ENCODE measurements around the gene MYBPC2.
"Not testable (repeated sequence)": the region's sequence is repeated elsewhere in the genome, so short reads cannot be mapped to it uniquely, and the experiment has no call there.

MYBPC2 gene

DNA sequence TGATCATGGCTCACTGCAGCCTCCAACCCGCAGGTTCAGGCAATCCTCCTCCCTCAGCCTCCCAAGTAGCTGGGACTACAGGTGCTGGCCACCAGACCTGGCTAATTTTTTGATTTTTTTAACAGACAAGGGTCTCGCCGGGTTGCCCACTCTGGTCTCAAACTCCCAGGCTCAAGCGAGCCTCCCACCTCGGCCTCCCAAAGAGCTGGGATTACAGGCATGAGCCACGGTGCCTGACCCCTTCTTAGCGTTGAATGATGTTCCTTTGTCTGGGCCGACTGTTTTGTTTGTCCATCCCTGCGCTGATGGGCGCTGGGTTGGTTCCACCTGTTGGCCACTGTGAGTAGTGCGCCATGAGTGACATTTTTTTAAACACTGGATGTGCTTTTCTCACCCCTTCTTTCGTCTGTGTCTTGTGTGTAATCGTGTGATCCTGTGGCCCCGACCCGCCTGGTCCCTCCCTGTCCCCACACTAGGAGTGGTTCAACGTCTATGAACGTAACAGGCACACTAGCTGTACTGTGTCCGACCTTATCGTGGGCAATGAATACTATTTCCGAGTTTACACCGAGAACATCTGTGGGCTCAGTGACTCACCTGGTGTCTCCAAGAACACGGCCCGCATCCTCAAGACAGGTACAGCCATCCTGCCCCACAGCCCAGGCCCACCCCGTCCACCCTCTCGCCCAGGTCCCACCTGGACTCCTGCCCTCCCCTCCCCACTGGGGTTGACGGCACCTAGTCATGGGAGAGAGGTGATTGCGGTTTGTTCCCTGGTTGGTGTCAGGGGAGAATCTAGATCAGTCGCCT is 28.6 kb downstream of the MYBPC2 start:
- no peak for DNase-seq

DNA sequence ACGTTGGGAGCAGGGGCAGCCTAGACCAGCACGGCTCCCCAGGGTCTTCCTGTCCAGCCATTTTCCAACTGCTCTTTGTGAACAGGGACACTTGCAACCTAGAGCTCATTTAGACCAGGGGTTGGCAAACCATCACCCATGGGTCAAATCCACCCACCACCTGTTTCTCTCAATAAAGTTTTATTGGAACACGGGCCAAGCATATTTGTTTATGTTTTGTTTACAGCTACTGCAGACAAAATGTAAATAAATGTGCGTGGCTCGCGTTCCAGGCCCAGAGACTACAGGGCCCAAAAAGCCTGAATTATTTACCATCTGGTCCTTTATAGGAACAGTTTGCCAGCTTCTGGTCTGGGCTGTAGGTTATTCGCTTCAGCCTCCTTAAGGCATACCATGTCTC is 30.3 kb downstream of the MYBPC2 start:
- DNase-seq = no peak

DNA sequence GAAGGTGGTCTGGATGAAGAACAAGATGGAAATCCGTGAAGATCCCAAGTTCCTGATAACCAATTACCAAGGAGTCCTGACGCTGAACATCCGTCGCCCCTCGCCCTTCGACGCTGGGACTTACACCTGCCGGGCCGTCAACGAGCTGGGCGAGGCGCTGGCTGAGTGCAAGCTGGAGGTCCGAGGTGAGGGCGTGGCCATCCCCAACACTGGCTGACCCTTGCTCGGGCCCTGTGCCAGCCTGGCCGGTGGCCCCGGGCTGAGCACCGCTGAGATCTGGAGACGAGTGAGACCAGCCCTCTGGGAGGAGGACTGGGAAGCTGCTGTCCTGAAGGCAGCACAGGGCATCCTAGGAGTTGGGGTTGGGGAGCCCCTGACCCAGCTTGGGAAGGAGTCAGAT is 31.7 kb downstream of the MYBPC2 start:
- DNase-seq = no peak

DNA sequence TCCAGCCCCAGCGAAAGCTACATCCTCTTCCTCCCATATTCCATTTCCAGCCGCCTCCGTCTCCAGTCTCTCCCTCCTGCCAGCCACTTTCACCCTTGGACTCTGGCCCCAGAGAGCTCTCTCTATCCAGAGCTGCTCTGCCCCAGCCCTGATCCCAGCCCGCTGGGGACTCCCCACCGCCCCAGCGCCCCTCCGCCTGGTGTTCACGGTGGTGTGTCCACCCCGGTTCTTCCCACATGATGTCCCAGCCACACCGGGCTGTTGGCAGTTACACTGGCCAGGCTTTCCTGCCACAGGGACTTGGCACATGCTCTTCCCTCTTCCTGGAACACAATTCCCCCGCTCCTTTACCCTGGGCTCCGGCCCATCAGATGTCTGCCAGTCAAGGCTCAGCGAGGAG is 32.3 kb downstream of the MYBPC2 start:
- no peak for DNase-seq

DNA sequence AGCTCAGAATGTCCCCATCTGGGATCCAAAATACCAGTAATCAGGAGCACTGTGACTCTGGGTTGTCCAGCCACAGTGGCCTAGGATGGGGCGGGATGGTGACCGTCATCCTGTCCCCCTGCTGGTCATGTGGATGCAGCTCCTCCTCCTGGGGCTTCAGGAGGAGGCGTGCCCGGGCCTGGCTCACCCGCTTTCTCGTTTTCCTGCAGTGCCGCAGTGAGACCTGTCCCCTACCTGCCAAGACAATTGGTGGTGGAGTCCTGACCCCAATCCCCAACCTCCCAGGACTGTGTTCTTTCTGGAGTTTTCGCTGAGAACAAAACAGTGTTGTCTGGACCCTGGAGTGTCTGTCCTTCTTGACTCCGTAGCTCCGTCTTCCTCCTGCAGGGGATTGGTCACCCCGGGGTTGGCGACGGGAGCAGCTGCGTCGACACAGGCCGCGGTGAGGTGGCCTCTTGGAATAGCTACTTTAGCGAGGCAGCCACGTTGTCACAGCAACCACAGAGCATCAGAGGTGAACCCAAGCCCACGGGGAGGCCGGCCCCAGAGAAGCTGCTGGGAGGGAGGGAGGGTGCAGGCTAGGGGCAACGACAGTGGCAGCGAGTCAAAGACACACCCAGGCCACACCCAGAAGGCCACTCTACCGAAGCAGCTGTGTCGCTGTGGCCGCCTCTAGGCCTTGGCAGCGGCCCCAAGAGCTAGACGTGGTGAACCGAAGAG is 33.5 kb downstream of the MYBPC2 start:
- DNase-seq = peak; percentile 38

DNA sequence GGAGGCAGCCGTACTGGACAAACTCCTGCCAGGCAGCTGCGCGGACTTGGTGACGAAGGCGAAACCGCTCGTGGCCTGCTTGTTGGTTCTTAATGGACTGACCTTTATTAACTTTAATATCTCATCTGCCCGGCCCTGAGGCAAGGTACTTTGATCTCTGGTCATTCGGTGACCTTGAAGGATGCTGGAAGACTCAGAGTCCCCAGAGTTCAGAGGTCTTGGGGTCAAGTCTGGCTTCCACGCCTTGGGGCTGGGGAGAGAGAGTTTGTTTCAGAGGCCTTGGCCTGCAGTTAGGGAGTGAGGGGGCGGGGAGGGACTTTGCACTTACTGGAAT is 34.0 kb downstream of the MYBPC2 start:
- no peak for DNase-seq

DNA sequence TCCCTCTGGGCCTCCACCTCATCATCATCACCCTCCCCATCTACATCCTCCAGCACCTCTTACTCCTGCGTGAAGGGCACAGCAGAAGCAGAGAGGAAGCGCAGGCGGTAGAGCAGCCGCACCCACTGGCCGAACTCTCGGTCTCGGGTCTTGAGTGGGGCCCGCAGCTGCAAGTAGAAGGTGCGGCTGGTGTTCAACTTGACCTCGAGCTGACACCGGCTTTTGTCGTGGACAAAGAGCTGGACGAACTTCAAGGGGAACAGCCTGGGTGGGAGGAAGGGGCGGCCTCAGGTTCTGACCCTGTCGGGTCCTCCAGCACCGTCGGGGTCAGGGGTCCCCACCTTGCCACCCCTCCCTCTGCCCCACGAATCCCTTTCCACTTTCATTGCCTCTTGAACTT is 34.9 kb downstream of the MYBPC2 start:
- no peak for DNase-seq

DNA sequence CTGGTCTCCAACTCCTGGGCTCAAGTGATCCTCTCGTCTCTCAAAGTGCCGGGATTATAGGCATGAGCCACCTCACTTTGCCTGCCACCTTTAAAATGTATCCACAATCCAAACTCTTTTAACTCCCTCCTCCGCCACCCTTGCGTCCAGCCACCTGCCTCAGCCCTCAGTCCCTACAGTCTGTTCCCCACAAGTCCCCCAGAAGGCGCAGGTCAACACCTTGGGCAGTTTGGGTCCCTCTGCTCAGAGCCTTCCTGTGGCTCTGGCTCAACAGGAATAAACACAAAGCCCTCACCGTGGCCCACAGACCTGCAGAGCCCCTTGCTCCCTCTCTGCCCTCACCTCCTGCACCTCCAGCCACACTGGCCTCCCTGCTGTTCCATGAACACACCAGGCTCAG is 36.1 kb downstream of the MYBPC2 start:
- DNase-seq = no peak

DNA sequence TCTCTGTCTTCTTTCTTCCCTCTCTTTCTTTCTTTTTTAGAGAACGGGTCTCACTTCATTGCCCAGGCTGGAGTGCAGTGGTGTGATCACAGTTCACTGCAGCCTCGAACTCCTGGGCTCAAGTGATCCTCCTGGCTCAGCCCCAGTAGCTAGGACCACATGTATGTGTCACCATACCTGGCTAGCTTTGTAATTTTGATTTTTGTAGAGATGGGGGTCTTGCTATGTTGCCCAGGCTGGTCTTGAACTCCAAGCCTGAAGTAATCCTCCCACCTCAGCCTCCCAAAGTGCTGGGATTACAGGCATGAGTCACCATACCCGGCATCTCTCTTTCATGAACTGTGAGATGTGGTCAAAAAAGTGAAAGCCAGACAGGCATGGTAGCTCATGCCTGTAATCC is 40.6 kb downstream of the MYBPC2 start:
- DNase-seq = not testable (repeated sequence)

DNA sequence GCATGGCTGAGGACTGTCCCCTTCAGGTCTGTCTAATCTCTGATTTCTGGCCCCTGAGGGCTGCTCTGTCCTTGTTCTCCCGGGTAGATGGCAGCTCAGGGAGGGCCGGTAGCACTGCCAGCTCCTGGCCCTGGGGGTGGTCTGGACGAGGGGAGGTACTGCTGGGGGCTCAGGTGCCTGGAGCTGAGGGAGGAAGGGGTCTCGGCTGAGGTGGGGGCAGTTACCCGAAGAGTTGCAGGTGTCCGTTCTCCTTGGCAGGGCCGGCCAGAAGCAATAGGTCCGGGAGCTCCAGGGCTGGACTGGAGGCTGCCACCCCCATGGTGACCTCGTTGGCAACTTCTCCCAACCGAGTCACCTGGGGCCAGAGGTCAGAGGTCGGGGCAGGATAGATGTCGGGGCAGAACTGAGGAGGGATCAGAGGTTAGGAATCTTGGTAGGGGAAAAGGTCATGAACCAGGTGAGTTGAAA is 42.4 kb downstream of the MYBPC2 start:
- DNase-seq = no peak

DNA sequence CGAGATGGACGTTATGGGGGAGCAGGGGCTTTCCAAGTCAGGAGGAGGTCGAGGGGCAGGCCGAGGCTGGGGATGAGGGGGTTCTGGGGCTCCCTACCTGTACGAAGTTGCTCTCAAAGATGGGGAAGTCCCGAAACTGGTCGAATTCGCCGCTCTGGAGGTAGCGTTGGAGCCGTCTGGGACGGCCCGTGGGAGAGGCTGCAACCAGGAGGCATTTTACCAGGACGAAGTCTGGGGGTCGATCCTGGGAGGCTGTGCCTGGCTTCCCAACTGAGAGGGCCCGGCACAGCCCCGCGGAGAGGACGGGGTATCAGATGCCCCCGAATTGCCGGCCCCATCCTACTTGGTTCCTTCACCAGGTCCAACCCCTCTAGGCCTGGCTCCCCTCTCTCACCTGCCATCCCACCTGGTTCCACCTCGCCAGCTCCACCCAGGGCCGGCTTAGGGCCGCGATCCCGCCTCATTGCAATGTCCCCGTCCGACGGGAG is 43.1 kb downstream of the MYBPC2 start:
- DNase-seq = no peak

DNA sequence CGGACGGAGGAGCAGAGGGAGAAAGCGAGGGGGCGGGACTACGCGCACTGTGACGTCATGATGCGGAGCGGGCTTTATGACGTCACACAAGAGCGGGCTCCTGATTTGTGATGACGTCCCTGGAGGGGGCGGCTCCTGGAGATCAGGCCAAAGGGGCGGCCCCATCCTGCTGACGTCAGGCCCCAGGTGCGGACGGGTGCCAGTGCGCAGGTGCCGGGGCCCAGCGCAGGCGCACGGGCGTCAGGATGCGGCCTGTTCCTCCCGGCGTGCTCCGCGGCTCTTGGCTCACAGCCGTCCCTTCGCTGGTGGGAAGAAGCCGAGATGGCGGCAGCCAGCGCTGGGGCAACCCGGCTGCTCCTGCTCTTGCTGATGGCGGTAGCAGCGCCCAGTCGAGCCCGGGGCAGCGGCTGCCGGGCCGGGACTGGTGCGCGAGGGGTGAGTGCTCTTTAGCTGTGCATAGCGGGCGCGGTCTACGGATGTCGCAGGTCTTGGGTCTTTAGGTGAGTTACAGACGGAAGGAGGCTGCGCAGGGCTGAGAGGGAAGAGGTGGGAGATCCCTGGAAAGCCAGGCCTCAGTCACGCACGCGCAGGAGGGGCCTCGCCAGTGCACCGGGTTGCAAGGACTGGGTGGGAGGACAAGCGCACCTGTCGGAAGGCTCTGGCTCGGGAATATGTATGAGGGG is 43.7 kb downstream of the MYBPC2 start, which contains the start of the genes EMC10 and GARIN5A:
Gene EMC10, plus strand, starts transcription at position 284 of the 683 bp plus-strand sequence. Its CDS starts 38 bp downstream, at position 322.
Gene GARIN5A, minus strand, starts transcription at position 625 of the 683 bp plus-strand sequence. Its CDS starts 460 bp downstream, at position 165.
- peak; percentile 91 for DNase-seq

DNA sequence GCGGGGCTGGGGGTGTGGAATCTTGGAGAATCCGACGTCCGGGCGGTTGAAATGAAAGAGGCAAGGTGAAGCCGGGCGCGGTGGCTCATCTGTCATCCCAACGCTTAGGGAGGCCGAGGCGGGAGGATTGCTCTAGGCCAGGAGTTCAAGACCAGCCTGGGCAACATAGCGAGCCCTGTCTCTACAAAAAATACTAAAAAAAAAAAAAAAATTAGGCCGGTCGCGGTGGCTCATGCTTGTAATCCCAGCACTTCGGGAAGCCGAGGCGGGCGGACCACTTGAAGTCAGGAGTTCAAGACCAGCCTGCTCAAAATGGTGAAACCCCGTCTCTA is 44.2 kb downstream of the MYBPC2 start:
- no peak for DNase-seq

DNA sequence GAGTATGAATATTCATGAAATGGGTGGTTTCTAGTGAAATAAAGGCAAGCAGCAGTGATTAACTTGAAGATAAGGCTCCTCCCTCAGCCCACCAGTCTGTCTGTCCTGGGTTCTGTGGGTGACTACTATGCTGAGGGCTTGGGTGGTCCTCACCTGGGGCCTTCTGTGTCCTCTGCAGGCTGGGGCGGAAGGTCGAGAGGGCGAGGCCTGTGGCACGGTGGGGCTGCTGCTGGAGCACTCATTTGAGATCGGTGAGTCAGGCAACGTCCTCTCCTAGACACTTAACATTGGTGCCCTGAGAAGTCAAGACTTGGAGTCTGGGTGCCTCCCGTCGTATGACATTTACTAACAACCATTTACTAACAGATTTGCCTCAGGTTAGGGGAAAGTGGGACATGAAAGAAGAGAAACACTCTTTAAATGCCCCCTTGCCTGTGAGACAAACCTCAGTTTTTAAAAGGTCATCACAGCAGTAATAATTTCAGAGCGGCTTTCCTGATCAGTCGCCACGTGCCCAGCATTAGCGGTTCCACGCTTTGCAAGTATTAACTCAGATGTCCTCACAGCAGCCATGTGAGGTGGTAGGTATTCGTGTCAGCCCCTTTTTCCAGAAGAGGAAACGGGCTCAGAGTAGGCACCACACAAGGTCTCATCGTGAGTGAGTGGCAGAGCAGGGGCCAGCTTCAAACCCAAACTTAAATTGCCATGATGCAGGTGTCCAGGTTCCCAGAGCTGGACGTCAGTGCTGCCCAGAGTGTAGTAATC is 45.2 kb downstream of the MYBPC2 start:
- no peak for DNase-seq

DNA sequence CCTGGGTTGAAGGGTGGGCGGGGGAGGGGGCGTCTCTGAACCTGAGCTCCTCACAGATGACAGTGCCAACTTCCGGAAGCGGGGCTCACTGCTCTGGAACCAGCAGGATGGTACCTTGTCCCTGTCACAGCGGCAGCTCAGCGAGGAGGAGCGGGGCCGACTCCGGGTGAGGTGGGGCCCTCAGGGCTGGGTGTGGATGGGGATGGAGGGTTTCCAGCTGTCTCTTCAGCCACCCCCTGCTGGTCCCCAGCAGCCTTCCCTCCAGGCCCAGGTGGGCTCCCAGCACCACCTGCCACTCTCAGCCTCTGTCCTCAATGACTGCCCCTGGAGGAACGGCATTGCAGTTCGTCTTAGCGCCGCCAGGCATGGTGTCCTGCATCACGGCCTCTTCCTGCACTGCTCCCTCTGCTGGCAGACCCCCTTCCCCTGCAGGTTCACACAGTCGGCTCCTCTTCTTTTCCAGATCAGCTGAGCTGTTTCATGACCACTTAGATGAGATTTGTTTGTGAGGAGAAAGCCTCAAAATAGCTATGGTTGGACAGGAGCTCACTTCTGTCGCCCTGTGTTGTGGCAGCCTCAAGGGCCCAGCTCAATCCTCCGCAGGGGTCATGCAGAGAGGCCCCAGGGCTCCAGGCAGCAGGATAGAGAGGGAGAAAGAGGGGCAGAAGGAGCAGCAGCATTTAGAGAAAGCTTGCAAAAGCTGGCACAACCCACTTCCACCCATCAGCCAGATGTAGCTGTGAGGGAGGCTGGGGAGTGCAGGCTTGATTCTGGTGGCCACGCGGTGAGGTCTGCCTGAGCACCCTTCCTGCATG is 46.4 kb downstream of the MYBPC2 start:
- DNase-seq = no peak

DNA sequence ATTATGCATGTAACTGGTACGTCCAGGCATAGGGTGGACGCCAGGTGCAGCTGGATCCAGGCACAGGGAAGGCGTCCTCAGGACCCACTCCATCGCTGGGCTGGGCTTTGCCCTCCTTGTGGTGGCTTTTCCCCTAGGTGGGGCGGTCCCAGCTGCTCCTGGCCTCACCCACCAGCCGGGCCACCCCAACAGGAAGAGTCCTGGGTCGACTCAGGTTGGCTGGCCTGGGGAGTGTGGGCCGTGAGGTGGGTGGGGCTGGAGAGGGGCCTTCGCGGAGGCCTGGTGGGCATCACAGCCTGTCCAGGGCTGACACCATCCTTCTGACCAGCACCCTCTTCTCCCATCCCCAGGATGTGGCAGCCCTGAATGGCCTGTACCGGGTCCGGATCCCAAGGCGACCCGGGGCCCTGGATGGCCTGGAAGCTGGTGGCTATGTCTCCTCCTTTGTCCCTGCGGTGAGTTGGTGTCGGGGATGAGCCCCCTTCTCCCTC is 47.1 kb downstream of the MYBPC2 start:
- DNase-seq = no peak

DNA sequence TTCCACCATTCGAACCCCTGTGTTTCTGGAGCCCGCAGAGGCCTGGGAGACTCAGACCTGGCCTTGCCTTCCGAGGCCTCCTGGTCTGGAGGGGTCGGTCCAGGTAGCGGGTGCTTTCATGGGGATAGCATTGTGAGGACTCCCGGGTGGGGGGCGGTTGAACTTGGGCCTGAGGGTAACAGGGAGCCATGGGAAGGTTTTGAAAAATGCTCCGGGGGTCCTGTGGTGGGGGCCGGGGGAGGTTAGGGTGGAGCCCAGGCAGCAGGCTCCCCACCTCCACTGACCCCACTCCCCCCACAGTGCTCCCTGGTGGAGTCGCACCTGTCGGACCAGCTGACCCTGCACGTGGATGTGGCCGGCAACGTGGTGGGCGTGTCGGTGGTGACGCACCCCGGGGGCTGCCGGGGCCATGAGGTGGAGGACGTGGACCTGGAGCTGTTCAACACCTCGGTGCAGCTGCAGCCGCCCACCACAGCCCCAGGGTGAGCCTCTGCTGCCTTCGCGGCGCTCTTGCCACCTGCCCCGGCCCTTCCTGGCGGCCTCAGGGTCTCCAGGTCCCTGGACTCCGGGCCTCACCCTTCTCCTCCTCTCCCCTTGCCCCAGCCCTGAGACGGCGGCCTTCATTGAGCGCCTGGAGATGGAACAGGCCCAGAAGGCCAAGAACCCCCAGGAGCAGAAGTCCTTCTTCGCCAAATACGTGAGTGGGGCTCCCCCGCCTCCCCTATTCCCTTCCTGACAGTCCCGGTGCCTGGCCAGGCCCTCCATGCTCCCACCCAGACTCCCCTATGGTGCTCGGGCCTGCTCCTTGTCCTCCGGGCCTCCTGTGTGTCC is 47.8 kb downstream of the MYBPC2 start:
- DNase-seq = no peak

DNA sequence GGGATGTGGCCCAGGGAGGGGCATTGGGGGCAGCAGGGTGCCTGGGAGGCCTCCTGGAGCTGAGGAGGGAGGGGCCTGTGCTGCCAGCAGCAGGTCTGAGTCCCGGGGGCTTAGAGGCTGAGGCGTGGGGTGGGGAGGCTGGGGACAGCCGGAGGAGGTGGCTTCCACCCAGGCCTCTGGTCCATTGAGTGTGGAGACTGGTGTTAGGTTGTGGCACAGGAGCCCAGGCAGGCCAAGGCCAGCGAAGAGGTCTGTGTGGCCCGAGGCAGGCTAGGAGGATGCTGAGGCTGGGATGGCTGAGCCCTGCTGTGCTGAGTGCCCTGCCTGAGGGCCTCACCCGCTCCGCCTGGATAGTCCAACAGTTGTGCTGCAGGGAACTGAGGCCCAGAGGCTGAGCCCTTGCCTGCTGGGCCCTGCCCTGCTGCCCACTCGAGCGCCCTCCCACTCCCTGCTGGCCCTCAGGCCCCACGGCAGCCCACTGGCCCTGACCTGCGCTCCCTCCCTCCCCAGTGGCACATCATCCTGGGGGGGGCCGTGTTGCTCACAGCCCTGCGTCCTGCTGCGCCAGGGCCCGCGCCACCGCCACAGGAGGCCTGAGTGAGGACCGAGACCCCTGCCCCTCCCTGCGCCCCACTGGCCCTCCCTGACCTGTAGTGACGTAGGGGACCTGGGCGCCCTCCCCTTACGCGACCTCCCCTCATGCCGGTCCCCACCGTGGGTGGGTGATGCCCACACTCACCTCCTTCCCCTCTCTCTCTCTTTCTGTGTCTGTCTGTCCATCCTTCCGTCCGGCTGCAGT is 48.9 kb downstream of the MYBPC2 start:
- no peak for DNase-seq

DNA sequence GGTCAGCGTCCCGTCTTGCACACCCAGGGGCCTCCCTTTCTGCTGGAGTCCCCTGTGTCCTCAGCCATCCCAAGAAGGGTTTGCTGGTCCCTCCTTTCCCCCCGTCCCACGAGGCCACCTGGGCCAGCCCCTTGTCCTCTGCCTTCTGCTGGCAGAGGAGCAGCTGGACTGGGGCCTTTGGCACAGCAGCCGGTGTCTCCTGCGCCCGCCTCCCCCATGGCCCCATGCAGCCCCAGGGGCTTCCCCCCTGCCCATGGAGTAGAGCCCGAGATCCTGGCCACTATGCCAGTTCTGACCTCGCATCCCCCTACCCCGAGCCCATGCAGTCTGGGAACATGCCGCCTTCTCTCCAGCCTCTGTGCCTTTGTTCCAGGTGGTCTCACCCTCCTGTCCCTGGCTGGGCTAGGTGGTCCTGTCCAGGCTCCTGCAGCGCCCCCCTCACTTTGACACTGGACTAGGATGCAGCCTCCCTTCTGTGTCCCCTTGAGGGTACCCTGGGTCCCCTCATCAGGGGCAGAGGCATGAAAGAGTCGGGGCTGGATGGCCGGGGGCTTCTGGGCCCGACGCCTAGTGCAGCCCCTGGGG is 49.7 kb downstream of the MYBPC2 start:
- DNase-seq = no peak

DNA sequence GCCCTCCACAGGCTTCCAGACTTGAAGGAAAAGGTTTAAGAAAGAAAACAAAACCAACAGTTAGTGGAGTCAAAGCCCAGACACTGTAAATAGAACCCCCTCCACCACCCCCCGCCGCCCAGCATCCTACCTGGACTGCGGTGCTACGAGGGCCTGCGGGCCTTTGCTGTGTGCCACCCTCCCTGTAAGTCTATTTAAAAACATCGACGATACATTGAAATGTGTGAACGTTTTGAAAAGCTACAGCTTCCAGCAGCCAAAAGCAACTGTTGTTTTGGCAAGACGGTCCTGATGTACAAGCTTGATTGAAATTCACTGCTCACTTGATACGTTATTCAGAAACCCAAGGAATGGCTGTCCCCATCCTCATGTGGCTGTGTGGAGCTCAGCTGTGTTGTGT is 50.2 kb downstream of the MYBPC2 start:
- DNase-seq = no peak

Data from NCI-H510A (cell line).